HepG2 (cell line): Measurements from ENCODE around the gene UCN. TPM values are rescaled to one million over a fixed set of nuclear protein-coding genes. Genes with fewer than 3 reads are reported as not detected.

Source experiments
- ATF1 ChIP-seq: IDR thresholded peaks from 2 replicates; pipeline ENCODE4 v1.6.1; 2016; ENCODE audit warnings: mild to moderate bottlenecking, control low read depth
- BRCA1 ChIP-seq: sonication (generic); formaldehyde crosslinking; IDR thresholded peaks from 2 replicates; pipeline ENCODE4 v1.4.0; 2020; ENCODE audit warnings: missing genetic modification reagents
- FOXJ3 ChIP-seq: sonication (generic); formaldehyde crosslinking; IDR thresholded peaks from 2 replicates; pipeline ENCODE4 v1.4.0; 2020; ENCODE audit warnings: missing genetic modification reagents, mild to moderate bottlenecking, borderline replicate concordance
- GRHL1 ChIP-seq: sonication (generic); formaldehyde crosslinking; conservative IDR thresholded peaks from 2 replicates; pipeline ENCODE4 v1.8.0; 2022; ENCODE audit warnings: missing genetic modification reagents
- HMG20A ChIP-seq: IDR thresholded peaks from 2 replicates; pipeline ENCODE4 v1.6.1; 2016; ENCODE audit warnings: borderline replicate concordance
- HMG20B ChIP-seq: conservative IDR thresholded peaks from 2 replicates; pipeline ENCODE4 v1.6.1; 2016; ENCODE audit warnings: missing genetic modification reagents, missing compliant biosample characterization
- HNF4A ChIP-seq: sonication (generic); formaldehyde crosslinking; IDR thresholded peaks from 2 replicates; pipeline ENCODE4 v1.4.0; 2020; ENCODE audit warnings: missing genetic modification reagents
- IRF1 ChIP-seq: sonication (generic); formaldehyde crosslinking; IDR thresholded peaks from 2 replicates; pipeline ENCODE4 v1.4.0; 2020; ENCODE audit warnings: low read depth, mild to moderate bottlenecking, missing genetic modification reagents
- KLF15 ChIP-seq: sonication (generic); formaldehyde crosslinking; IDR thresholded peaks from 2 replicates; pipeline ENCODE4 v1.8.1; 2023; ENCODE audit warnings: borderline replicate concordance, mild to moderate bottlenecking, inconsistent platforms, missing genetic modification reagents, mixed read lengths
- MLLT10 ChIP-seq: sonication (generic); formaldehyde crosslinking; IDR thresholded peaks from 2 replicates; pipeline ENCODE4 v1.4.0; 2020; ENCODE audit warnings: missing genetic modification reagents
- SOX13 ChIP-seq, 3 experiments: fragments of 450-650 bp in 1 of 3; sonication (generic) in 1 of 3; formaldehyde crosslinking in 1 of 3; IDR thresholded peaks in 2 of 3; conservative IDR thresholded peaks in 1 of 3; 2 replicates each; pipeline versions ENCODE4 v1.5.0 to v1.6.1; 2016 to 2020; ENCODE audit warnings: antibody characterized with exemption in 1 of 3, mild to moderate bottlenecking in 1 of 3, missing compliant biosample characterization in 1 of 3, missing genetic modification reagents in 1 of 3, moderate library complexity in 1 of 3
- SRY ChIP-seq: sonication (generic); formaldehyde crosslinking; IDR thresholded peaks from 2 replicates; pipeline ENCODE4 v1.8.0; 2022; ENCODE audit warnings: mild to moderate bottlenecking, missing genetic modification reagents
- TOPORS ChIP-seq: sonication (generic); formaldehyde crosslinking; IDR thresholded peaks from 2 replicates; pipeline ENCODE4 v1.8.0; 2023; ENCODE audit warnings: mild to moderate bottlenecking, missing genetic modification reagents
- ZBTB34 ChIP-seq: sonication (generic); formaldehyde crosslinking; IDR thresholded peaks from 2 replicates; pipeline ENCODE4 v1.8.0; 2022; ENCODE audit warnings: mild to moderate bottlenecking, missing genetic modification reagents
- ZGPAT ChIP-seq: IDR thresholded peaks from 2 replicates; pipeline ENCODE4 v1.6.1; 2016; ENCODE audit warnings: mild to moderate bottlenecking
- ZNF331 ChIP-seq: sonication (generic); formaldehyde crosslinking; IDR thresholded peaks from 2 replicates; pipeline ENCODE4 v1.4.0; 2020; ENCODE audit warnings: missing genetic modification reagents
- ZNF563 ChIP-seq: sonication (generic); formaldehyde crosslinking; IDR thresholded peaks from 2 replicates; pipeline ENCODE4 v1.8.0; 2022; ENCODE audit warnings: mild to moderate bottlenecking, moderate library complexity, missing genetic modification reagents
- ZNF605 ChIP-seq: sonication (generic); formaldehyde crosslinking; IDR thresholded peaks from 2 replicates; pipeline ENCODE4 v1.8.0; 2022; ENCODE audit warnings: mild to moderate bottlenecking, missing genetic modification reagents
- ZNF615 ChIP-seq: sonication (generic); formaldehyde crosslinking; IDR thresholded peaks from 2 replicates; pipeline ENCODE4 v1.5.0; 2020; ENCODE audit warnings: mild to moderate bottlenecking, missing genetic modification reagents, borderline replicate concordance
- ZNF674 ChIP-seq: sonication (generic); formaldehyde crosslinking; IDR thresholded peaks from 2 replicates; pipeline ENCODE4 v1.5.0; 2020; ENCODE audit warnings: low read depth, mild to moderate bottlenecking, missing genetic modification reagents
- ZSCAN25 ChIP-seq: sonication (generic); formaldehyde crosslinking; IDR thresholded peaks from 2 replicates; pipeline ENCODE4 v1.8.0; 2022; ENCODE audit warnings: mild to moderate bottlenecking, missing genetic modification reagents
- polyA plus RNA-seq, 8 experiments: library from polyadenylated mRNA; depleted of rRNA in 3 of 8; stranded (reverse) in 7 of 8; unstranded in 1 of 8; fragments of >200 nt; fragmentation: Illumina TruSeq in 4 of 8; extraction: Trizol in 4 of 8; gene quantifications; 2 replicates each; pipeline versions ENCODE4 v1.2.1 to v1.2.3, GENCODE V29; 2011 to 2016; ENCODE audit warnings: low read depth in 4 of 8, missing spikeins in 1 of 8, mixed read lengths in 1 of 8; ENCODE audit not compliant: insufficient read depth in 1 of 8
- total RNA-seq, 5 experiments: library from RNA; depleted of rRNA; stranded (reverse); fragments of >200 nt; fragmentation: Illumina TruSeq; extraction: Trizol; gene quantifications; 2 replicates each; pipeline ENCODE4 v1.2.3, GENCODE V29; 2016; ENCODE audit warnings: low read depth in 1 of 5

Gene UCN
- total and polyA plus RNA-seq, 2 of the 13 experiments (the other 11 are each of a cell fraction or from before 2014, with no cell fraction given): 1.2 to 2.3 TPM

- TF ChIP-seq ZNF605 (CRISPR knock-in tag): peak; percentile 98
- peak; percentile 16; the same call in 1 of the 2 replicates for TF ChIP-seq HMG20A (CRISPR knock-in tag)
- TF ChIP-seq ATF1: no peak
- no peak for TF ChIP-seq SOX13 (IDR thresholded peaks at IDR 0.05)
- peak; percentile 56 to 95; a peak in 2 of 4 replicates for TF ChIP-seq SOX13 (CRISPR knock-in tag; conservative IDR thresholded peaks at IDR 0.05 in 1 of 2, IDR thresholded peaks at IDR 0.05 in 1 of 2)
- no peak for TF ChIP-seq MLLT10 (CRISPR knock-in tag)
- 0 out of 2 replicates have a peak, but pooled peaks have one; percentile 11 for TF ChIP-seq HMG20B
- TF ChIP-seq BRCA1: peak; percentile 49; the same call in 1 of the 2 replicates
- peak; percentile 75 for TF ChIP-seq ZNF563
- TF ChIP-seq FOXJ3 (CRISPR knock-in tag): peak; percentile 66
- TF ChIP-seq ZNF331 (CRISPR knock-in tag): peak; percentile 81
- peak; percentile 38; the same call in 1 of the 2 replicates for TF ChIP-seq HNF4A (CRISPR knock-in tag)
- peak; percentile 86 for TF ChIP-seq ZGPAT (CRISPR knock-in tag)
- peak; percentile 33; the same call in 1 of the 2 replicates for TF ChIP-seq SRY (CRISPR knock-in tag)
- no peak for TF ChIP-seq ZNF674 (CRISPR knock-in tag)
- TF ChIP-seq IRF1: 0 out of 2 replicates have a peak, but pooled peaks have one; percentile 70
- TF ChIP-seq ZNF615 (CRISPR knock-in tag): no peak; the same call in 1 of the 2 replicates
- peak; percentile 87; the same call in 1 of the 2 replicates for TF ChIP-seq ZBTB34 (CRISPR knock-in tag)
- TF ChIP-seq TOPORS (CRISPR knock-in tag): peak; percentile 92
- TF ChIP-seq KLF15: 0 out of 2 replicates have a peak, but pooled peaks have one; percentile 30
- 0 out of 2 replicates have a peak, but pooled peaks have one; percentile 8 for TF ChIP-seq ZSCAN25
- TF ChIP-seq GRHL1 (CRISPR knock-in tag): no peak
Observed at GRCh38 chr2:27322766-27323595, 14.7 kb upstream of the UCN start, which contains the start of gene MPV17 (continued).
